SKM-1 (cell line): ENCODE measurements around the gene SMIM34.
"Not testable (repeated sequence)": the region's sequence is repeated elsewhere in the genome, so short reads cannot be mapped to it uniquely, and the experiment has no call there.

ENCODE experiments used
- DNase-seq: peaks from one replicate; lab custom pipeline; 2025; ENCODE audit not compliant: unreplicated experiment; lab: John Stamatoyannopoulos, UW

Gene SMIM34

DNA sequence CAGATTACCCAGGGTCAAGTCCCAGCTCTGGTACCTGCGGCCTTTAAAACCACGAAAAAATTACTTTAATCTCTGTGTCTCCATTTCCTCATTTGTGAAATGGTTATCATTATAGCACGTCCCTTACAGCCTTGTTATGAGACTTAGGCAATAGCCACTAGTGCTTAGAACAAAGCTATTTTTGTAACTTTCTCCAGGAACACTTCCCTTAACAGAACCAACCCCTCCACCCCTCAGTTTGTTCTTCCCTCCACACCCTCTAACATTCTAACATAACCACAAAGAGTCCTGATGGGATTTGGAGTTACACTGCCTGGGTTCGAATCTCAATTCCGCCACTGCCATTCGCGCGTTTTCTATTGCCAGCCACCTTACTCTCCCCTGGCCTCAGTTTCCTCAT lies 49.3 kb downstream of the SMIM34 start:
- DNase-seq, result not testable (repeated sequence)

GRCh38 chr21:34372321-34372720 lies 51.4 kb downstream of the SMIM34 start:
- no peak for DNase-seq

DNA sequence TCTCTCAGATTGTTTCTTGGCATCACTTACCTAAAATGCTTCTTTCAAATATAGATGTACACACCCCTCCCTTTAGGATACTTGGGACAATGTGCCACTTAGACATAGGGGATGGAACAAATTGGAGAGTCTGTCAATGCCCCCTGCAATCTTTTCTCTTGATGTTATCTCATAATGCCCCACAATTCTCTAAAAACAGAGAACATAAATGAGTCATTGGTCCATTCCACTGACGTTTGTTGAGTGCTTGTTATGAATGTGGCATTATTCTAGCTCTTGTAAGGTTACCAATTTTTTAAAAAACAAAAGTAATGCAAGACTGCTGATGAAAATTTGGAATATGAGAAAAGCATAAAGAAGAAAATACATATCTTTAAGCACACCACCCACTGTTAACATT lies 54.0 kb downstream of the SMIM34 start:
- DNase-seq, result no peak
